ENCODE results near the gene IST1.

GRCh38 chr16:71878911-71879310 is 16.4 kb upstream of the IST1 start:
- TF ChIP-seq CTCF (IDR thresholded peaks at IDR 0.05) (no peak), POLR2A (IDR thresholded peaks at IDR 0.05) (no peak)

All from thyroid gland (tissue), 4 donors.